Panc1 (cell line): ENCODE results near the gene EEF2K. TPM values are rescaled to one million over a fixed set of nuclear protein-coding genes. Genes with fewer than 3 reads are reported as not detected.

Source experiments
- ATAC-seq: fragments of 200-7000 bp; cut with Tn5 transposase; 2 replicates; pipeline ENCODE4 v1.9.1; 2020; ENCODE audit warnings: mild to moderate bottlenecking, moderate library complexity
- BruUV-seq: library from RNA; stranded (reverse); fragments of 400-500 nt; replicated peaks from 2 replicates; lab custom pipeline; 2021; lab: Mats Ljungman, UMichigan
- CTCF ChIA-PET: fragments of 300-600 bp; sonication (Branson Sonifier 250); formaldehyde crosslinking; loops from one replicate; lab custom pipeline; 2022; ENCODE audit warnings: antibody characterized with exemption; lab: Charles Lee
- POLR2A ChIA-PET: fragments of 300-600 bp; sonication (Branson Sonifier 250); formaldehyde crosslinking; loops from one replicate; lab custom pipeline; 2022; ENCODE audit warnings: antibody characterized with exemption; lab: Charles Lee
- DNase-seq: peaks from one replicate; pipeline ENCODE4 v3.0.0-alpha.2; 2010; ENCODE audit warnings: low read depth, low spot score
- H3K27ac ChIP-seq: 2 replicates; pipeline ENCODE4 v1.5.1; 2011; ENCODE audit warnings: mild to moderate bottlenecking, low read length, inconsistent platforms
- H3K27me3 ChIP-seq: fragments of 200-500 bp; sonication (Bioruptor generic); 2 replicates; pipeline ENCODE4 v1.6.0; 2014; ENCODE audit warnings: low read length, inconsistent platforms; ENCODE audit not compliant: control insufficient read depth, insufficient read depth
- H3K36me3 ChIP-seq: fragments of 200-500 bp; sonication (Bioruptor generic); 2 replicates; pipeline ENCODE4 v1.5.1; 2014; ENCODE audit warnings: inconsistent platforms, mild to moderate bottlenecking, low read length, moderate library complexity; ENCODE audit not compliant: control insufficient read depth, insufficient read depth
- H3K4me1 ChIP-seq: 2 replicates; pipeline ENCODE4 v1.5.1; 2011; ENCODE audit warnings: inconsistent platforms, mild to moderate bottlenecking, low read length, moderate library complexity; ENCODE audit not compliant: control insufficient read depth, insufficient read depth
- H3K4me3 ChIP-seq, 2 experiments: 2 replicates each; pipeline ENCODE4 v1.5.1; 2011 to 2012; ENCODE audit warnings: low read depth in 2 of 2, low read length in 2 of 2, mild to moderate bottlenecking in 2 of 2, inconsistent platforms in 1 of 2, moderate library complexity in 1 of 2
- H3K9me3 ChIP-seq: fragments of 200-500 bp; sonication (Bioruptor generic); 2 replicates; pipeline ENCODE4 v1.5.1; 2014; ENCODE audit warnings: low read depth, mild to moderate bottlenecking, inconsistent platforms, low read length, moderate library complexity; ENCODE audit not compliant: control insufficient read depth, insufficient read depth
- POLR2AphosphoS5 ChIP-seq: IDR thresholded peaks from 2 replicates; pipeline ENCODE4 v1.6.1; 2012; ENCODE audit warnings: mild to moderate bottlenecking, low read depth, low read length, moderate library complexity
- SIN3A ChIP-seq: IDR thresholded peaks from 2 replicates; pipeline ENCODE4 v1.6.1; 2012; ENCODE audit warnings: low read depth, mild to moderate bottlenecking, low read length, moderate library complexity, borderline replicate concordance; ENCODE audit not compliant: insufficient read depth
- TCF7L2 ChIP-seq: IDR thresholded peaks from 2 replicates; pipeline ENCODE4 v1.6.1; 2011; ENCODE audit warnings: mild to moderate bottlenecking, low read depth, low read length, inconsistent platforms
- in situ Hi-C: cut with HindIII; loops from 2 replicates; pipeline ENCODE4 v1.10.0; 2016; ENCODE audit warnings: low sequenced_read_pairs, low pct_unique_long_range_greater_than_20kb
- intact Hi-C: fragments of 100-400 bp; cut with micrococcal nuclease; formaldehyde crosslinking; loops from one replicate; pipeline ENCODE4 v1.10.0; 2022; ENCODE audit not compliant: unreplicated experiment
- total RNA-seq: library from RNA; stranded (reverse); gene quantifications from one replicate; pipeline ENCODE4 v1.2.1, GENCODE V29; 2021; ENCODE audit not compliant: unreplicated experiment
- TF ChIP-seq, protein P1 (sequence below): fragments of 450-650 bp; IDR thresholded peaks from 2 replicates; pipeline ENCODE4 v1.5.1; 2017; ENCODE audit warnings: mild to moderate bottlenecking
- TF ChIP-seq, protein P2 (sequence below), 2 experiments: IDR thresholded peaks; 2 replicates each; pipeline ENCODE4 v1.6.1; 2011 to 2012; ENCODE audit warnings: low read depth in 2 of 2, control low read depth in 1 of 2, low read length in 1 of 2, mild to moderate bottlenecking in 1 of 2, moderate library complexity in 1 of 2; ENCODE audit not compliant: insufficient read depth in 1 of 2

The EEF2K gene
- total RNA-seq, 1 experiment from 2014 or later = 15.0 TPM

- Histone ChIP-seq H3K4me3 (no peak overlapping the region), H3K27me3 (no peaks in the 10 kb centered on the region), H3K36me3 (no peaks in the 10 kb centered on the region), H3K9me3 (peaks cover under 1% of the 10 kb centered on the region; the same call in 1 of the 2 replicates), H3K27ac (no peak overlapping the region), H3K4me1 (no peaks in the 10 kb centered on the region)
- POLR2A ChIA-PET = interaction anchor here (0.7 kb wide), 1 partner anchor 51 kb away, joined by 4 read pairs; no protein-coding TSS in a partner anchor
- DNase-seq = no peak
- CTCF ChIA-PET = no interaction called here
- no peak for ATAC-seq
- in situ Hi-C loops (no loop called here), intact Hi-C loops (no loop called here)
- TF ChIP-seq, protein P1, sequence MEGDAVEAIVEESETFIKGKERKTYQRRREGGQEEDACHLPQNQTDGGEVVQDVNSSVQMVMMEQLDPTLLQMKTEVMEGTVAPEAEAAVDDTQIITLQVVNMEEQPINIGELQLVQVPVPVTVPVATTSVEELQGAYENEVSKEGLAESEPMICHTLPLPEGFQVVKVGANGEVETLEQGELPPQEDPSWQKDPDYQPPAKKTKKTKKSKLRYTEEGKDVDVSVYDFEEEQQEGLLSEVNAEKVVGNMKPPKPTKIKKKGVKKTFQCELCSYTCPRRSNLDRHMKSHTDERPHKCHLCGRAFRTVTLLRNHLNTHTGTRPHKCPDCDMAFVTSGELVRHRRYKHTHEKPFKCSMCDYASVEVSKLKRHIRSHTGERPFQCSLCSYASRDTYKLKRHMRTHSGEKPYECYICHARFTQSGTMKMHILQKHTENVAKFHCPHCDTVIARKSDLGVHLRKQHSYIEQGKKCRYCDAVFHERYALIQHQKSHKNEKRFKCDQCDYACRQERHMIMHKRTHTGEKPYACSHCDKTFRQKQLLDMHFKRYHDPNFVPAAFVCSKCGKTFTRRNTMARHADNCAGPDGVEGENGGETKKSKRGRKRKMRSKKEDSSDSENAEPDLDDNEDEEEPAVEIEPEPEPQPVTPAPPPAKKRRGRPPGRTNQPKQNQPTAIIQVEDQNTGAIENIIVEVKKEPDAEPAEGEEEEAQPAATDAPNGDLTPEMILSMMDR = no peak
- no peak for TF ChIP-seq SIN3A
- TF ChIP-seq TCF7L2 = no peak
- TF ChIP-seq POLR2AphosphoS5 = no peak
- TF ChIP-seq, protein P2, sequence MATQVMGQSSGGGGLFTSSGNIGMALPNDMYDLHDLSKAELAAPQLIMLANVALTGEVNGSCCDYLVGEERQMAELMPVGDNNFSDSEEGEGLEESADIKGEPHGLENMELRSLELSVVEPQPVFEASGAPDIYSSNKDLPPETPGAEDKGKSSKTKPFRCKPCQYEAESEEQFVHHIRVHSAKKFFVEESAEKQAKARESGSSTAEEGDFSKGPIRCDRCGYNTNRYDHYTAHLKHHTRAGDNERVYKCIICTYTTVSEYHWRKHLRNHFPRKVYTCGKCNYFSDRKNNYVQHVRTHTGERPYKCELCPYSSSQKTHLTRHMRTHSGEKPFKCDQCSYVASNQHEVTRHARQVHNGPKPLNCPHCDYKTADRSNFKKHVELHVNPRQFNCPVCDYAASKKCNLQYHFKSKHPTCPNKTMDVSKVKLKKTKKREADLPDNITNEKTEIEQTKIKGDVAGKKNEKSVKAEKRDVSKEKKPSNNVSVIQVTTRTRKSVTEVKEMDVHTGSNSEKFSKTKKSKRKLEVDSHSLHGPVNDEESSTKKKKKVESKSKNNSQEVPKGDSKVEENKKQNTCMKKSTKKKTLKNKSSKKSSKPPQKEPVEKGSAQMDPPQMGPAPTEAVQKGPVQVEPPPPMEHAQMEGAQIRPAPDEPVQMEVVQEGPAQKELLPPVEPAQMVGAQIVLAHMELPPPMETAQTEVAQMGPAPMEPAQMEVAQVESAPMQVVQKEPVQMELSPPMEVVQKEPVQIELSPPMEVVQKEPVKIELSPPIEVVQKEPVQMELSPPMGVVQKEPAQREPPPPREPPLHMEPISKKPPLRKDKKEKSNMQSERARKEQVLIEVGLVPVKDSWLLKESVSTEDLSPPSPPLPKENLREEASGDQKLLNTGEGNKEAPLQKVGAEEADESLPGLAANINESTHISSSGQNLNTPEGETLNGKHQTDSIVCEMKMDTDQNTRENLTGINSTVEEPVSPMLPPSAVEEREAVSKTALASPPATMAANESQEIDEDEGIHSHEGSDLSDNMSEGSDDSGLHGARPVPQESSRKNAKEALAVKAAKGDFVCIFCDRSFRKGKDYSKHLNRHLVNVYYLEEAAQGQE (IDR thresholded peaks at IDR 0.05; ENCODE audit: insufficient read depth in 1 of 2, low read depth in 2 of 2, low read length in 1 of 2) = no peak
- no TSS peak for BruUV-seq
Observed at GRCh38 chr16:22265351-22265750, 59.3 kb downstream of the EEF2K start.

- intact Hi-C loops (no loop called here), in situ Hi-C loops (no loop called here)
- ChIA-PET CTCF (no interaction called here), POLR2A (no interaction called here)
- Histone ChIP-seq H3K4me1 (no peaks in the 10 kb centered on the region), H3K27ac (no peak overlapping the region), H3K27me3 (no peaks in the 10 kb centered on the region), H3K9me3 (no peaks in the 10 kb centered on the region), H3K4me3 (no peak overlapping the region), H3K36me3 (no peaks in the 10 kb centered on the region)
- no peak for ATAC-seq
- no peak for DNase-seq
- no TSS peak for BruUV-seq
- TF ChIP-seq SIN3A (no peak), POLR2AphosphoS5 (no peak), TCF7L2 (no peak)
- TF ChIP-seq, protein P2 (IDR thresholded peaks at IDR 0.05; ENCODE audit: insufficient read depth in 1 of 2, low read depth in 2 of 2, low read length in 1 of 2) = no peak
- TF ChIP-seq, protein P1 = no peak
Observed at GRCh38 chr16:22266546-22266945, 60.5 kb downstream of the EEF2K start.
